Activated CD4-positive, alpha-beta T cell treated with anti-CD3 and anti-CD28 coated beads for 36 hours (primary cell): ENCODE data around the gene PRDM15. TPM values are rescaled to one million over a fixed set of nuclear protein-coding genes. Genes with fewer than 3 reads are reported as not detected.

Source experiments
- ATAC-seq: fragments of 200-7000 bp; cut with Tn5 transposase; one replicate; pipeline ENCODE4 v1.10.0; 2021; ENCODE audit warnings: mild to moderate bottlenecking, moderate library complexity
- CTCF ChIA-PET: fragments of 350-600 bp; sonication (Branson Sonifier 250); formaldehyde crosslinking; loops from one replicate; lab custom pipeline; 2021; ENCODE audit warnings: antibody characterized with exemption; lab: Charles Lee
- POLR2A ChIA-PET: fragments of 350-600 bp; sonication (Branson Sonifier 250); formaldehyde crosslinking; loops from one replicate; lab custom pipeline; 2021; ENCODE audit warnings: antibody characterized with exemption, inconsistent platforms; lab: Charles Lee
- DNase-seq: peaks from one replicate; pipeline ENCODE4 v3.0.0-alpha.2; 2020
- H3K27ac Mint-ChIP-seq: one replicate; pipeline ENCODE4 v1.8.0; 2021; ENCODE audit warnings: mixed read lengths
- H3K27me3 Mint-ChIP-seq: one replicate; pipeline ENCODE4 v1.8.0; 2021; ENCODE audit warnings: mixed read lengths
- H3K36me3 Mint-ChIP-seq: one replicate; pipeline ENCODE4 v1.8.0; 2021; ENCODE audit warnings: low read depth, mixed read lengths
- H3K4me1 Mint-ChIP-seq: one replicate; pipeline ENCODE4 v1.8.0; 2021; ENCODE audit warnings: mixed read lengths
- H3K4me3 Mint-ChIP-seq: one replicate; pipeline ENCODE4 v1.8.0; 2021; ENCODE audit warnings: mild to moderate bottlenecking, moderate library complexity, mixed read lengths
- H3K9me3 Mint-ChIP-seq: one replicate; pipeline ENCODE4 v1.8.0; 2021; ENCODE audit warnings: low read depth, mixed read lengths
- intact Hi-C, 2 experiments: fragments of 100-400 bp; cut with DNase I in 1 of 2; cut with micrococcal nuclease in 1 of 2; formaldehyde crosslinking; loops; one replicate each; pipeline versions ENCODE4 v1.14.2 to v1.15.1; 2022 to 2024; cut with DNase I, micrococcal nuclease
- total RNA-seq, 2 experiments: library from RNA; stranded (reverse); gene quantifications; one replicate each; pipeline ENCODE4 v1.2.3, GENCODE V29; 2021

The PRDM15 gene
- total RNA-seq, 2 experiments from 2014 or later = 11.8 to 13.0 TPM

GRCh38 chr21:41861987-41862386 lies 17.2 kb downstream of the PRDM15 start:
- Mint-ChIP-seq H3K27ac (no peak overlapping the region), H3K4me1 (peaks cover 25% of the 10 kb centered on the region), H3K9me3 (no peaks in the 10 kb centered on the region), H3K36me3 (peaks cover 9% of the 10 kb centered on the region), H3K4me3 (no peak overlapping the region), H3K27me3 (no peaks in the 10 kb centered on the region)
- DNase-seq = no peak
- ATAC-seq = no peak
- POLR2A ChIA-PET = no interaction called here
- CTCF ChIA-PET = interaction anchor here (0.6 to 1.4 kb wide), 2 partner anchors 222 to 246 kb away, joined by 3 read pairs; no protein-coding TSS in a partner anchor
- intact Hi-C loops = no loop called here

- peaks cover 15% of the 10 kb centered on the region for H3K36me3 Mint-ChIP-seq
- ChIA-PET CTCF (interaction anchor here (1.4 kb wide), 1 partner anchor 247 kb away, joined by 3 read pairs; no protein-coding TSS in a partner anchor), POLR2A (no interaction called here)
- H3K4me1 Mint-ChIP-seq = peaks cover 22% of the 10 kb centered on the region
- no peak for ATAC-seq
- no peak overlapping the region for H3K4me3 Mint-ChIP-seq
- H3K27me3 Mint-ChIP-seq = no peaks in the 10 kb centered on the region
- DNase-seq = no peak
- intact Hi-C loops = no loop called here
- H3K9me3 Mint-ChIP-seq = no peaks in the 10 kb centered on the region
- no peak overlapping the region for H3K27ac Mint-ChIP-seq
Observed at GRCh38 chr21:41861255-41861654, 17.9 kb downstream of the PRDM15 start.

DNA sequence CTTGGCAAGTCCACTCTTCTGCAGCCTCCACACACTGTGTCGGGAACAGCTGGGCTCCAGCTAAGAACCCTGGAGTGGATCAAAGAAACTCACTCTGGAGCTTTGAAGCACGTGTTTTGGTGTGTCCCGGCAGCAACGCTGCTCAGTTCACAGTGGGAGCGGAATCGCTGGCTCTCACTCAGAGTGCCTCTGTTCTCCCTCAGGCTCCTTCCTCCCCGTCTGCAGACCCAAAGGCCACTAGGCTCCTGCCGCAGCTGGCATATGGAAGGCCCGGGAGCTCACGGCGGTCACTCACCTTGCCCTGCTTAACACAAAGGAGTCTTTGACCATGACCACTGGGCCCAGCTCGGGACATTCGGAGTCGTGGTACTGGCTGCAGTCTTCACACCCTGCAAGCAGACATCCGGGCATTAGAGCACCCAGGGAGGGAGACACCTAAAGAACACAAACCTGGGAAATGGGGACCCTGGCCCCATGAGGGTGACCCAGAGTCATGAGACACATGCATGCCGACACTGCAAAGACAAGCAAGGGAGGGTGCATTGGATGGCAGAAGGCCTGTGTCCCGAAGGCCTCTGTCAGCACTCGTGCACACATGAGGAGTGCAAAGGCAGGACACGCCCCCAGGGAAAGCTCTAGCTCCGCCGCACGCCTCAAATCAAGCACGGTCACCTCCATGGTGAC lies 19.7 kb downstream of the PRDM15 start:
- DNase-seq (no peak), ATAC-seq (no peak)
- no peak overlapping the region for H3K27ac Mint-ChIP-seq
- no peak overlapping the region for H3K4me3 Mint-ChIP-seq
- no peaks in the 10 kb centered on the region for H3K9me3 Mint-ChIP-seq
- intact Hi-C loops = no loop called here
- peaks cover 20% of the 10 kb centered on the region for H3K36me3 Mint-ChIP-seq
- ChIA-PET POLR2A (no interaction called here), CTCF (no interaction called here)
- peaks cover 11% of the 10 kb centered on the region for H3K4me1 Mint-ChIP-seq
- no peaks in the 10 kb centered on the region for H3K27me3 Mint-ChIP-seq

DNA sequence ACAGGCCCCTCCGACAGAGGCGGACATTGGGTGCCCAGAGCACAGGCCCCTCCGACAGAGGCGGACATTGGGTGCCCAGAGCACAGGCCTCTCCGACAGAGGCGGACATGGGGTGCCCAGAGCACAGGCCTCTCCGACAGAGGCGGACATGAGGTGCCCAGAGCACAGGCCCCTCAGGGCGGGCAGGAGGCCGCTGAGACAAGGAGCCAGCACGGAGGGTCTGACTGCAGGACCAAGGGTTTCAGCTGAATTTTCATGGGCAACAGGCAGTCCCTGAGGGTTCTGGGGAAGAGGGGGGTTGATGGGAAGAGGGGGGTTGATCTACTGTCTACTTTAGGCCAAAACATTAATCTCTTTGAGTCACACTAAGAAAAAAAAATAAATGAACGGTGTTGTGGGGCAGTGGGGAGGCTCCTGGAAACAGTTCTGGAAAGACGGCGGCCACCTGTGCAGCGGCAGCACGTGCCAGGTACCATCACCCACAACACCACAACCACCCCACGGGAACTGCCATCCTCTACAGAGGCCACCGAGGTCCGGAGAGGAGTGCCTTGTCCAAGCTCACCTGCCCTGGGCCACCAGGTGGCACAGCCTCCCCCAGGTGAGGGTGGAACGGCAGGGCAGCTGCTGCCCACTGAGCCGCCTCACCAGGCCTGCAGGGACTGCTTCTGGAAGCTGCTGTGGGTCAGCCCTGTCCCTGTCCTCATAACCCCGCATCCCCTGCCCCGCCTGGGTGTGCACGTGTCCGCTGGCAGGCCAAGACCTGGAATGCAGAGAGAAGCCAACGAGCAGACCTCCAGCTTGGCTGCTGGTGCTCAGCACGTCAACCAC lies 20.5 kb downstream of the PRDM15 start:
- no peaks in the 10 kb centered on the region for H3K27me3 Mint-ChIP-seq
- ChIA-PET CTCF (no interaction called here), POLR2A (no interaction called here)
- no peaks in the 10 kb centered on the region for H3K9me3 Mint-ChIP-seq
- peaks cover 28% of the 10 kb centered on the region for H3K36me3 Mint-ChIP-seq
- DNase-seq (no peak), ATAC-seq (no peak)
- H3K27ac Mint-ChIP-seq = no peak overlapping the region
- H3K4me3 Mint-ChIP-seq = no peak overlapping the region
- peaks cover 8% of the 10 kb centered on the region for H3K4me1 Mint-ChIP-seq
- intact Hi-C loops = no loop called here

DNA sequence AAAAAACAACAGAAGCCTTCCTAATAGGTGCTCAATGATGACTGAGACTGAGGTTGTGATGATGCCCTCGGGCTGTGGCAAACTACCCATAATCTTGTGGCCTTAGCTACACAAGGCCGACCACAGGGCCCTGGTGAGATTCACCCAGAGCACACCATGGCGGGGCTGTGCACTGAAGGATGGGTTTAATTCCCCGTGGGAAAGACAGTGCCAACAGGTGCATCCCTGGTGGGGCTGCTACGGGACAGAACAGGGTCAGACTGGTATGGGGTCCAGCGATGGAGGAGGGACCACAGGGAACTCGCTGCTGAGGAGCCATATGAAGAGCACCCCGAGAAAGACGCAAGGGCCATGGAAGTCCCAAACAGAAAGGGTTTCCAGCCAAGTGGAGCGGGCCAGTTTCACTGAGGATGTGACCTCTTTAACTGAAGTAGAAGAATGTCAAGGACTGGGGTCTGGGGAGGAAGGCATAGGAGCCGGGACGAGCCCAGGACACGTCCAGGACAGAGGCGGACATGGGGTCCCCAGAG lies 21.3 kb downstream of the PRDM15 start:
- DNase-seq (no peak), ATAC-seq (no peak)
- intact Hi-C loops = no loop called here
- no peaks in the 10 kb centered on the region for H3K9me3 Mint-ChIP-seq
- H3K4me3 Mint-ChIP-seq = no peak overlapping the region
- H3K27ac Mint-ChIP-seq = no peak overlapping the region
- peaks cover 3% of the 10 kb centered on the region for H3K4me1 Mint-ChIP-seq
- H3K36me3 Mint-ChIP-seq = peaks cover 31% of the 10 kb centered on the region
- H3K27me3 Mint-ChIP-seq = no peaks in the 10 kb centered on the region
- ChIA-PET CTCF (no interaction called here), POLR2A (no interaction called here)

DNA sequence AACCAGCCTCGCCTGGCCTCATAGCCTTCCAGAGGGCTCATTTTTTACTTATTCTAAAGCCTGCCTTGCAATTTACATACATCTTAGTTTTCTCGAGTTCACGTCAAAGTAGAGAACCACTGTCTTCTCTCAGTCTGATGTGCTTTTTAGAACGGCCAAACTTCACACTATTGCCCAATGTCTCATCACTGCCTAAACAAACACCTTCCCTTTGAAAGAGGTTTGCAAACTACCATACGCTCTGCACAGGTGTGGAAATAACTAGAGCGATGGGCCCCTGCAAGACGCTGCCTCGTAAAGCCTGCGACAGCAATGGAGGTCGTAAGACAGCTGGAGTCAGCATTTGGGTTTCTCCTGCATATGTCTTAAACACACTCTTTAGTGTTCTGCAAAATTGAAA lies 22.6 kb downstream of the PRDM15 start:
- Mint-ChIP-seq H3K4me3 (no peak overlapping the region), H3K9me3 (no peaks in the 10 kb centered on the region), H3K27me3 (no peaks in the 10 kb centered on the region), H3K27ac (no peak overlapping the region), H3K36me3 (peaks cover 35% of the 10 kb centered on the region), H3K4me1 (peaks cover 2% of the 10 kb centered on the region)
- POLR2A ChIA-PET = interaction anchor here (0.5 kb wide), 1 partner anchor 16 kb away, joined by 3 read pairs; no protein-coding TSS in a partner anchor
- no peak for DNase-seq
- intact Hi-C loops = no loop called here
- CTCF ChIA-PET = interaction anchor here (1.0 kb wide), 1 partner anchor 40 kb away, joined by 4 read pairs; no protein-coding TSS in a partner anchor
- no peak for ATAC-seq

DNA sequence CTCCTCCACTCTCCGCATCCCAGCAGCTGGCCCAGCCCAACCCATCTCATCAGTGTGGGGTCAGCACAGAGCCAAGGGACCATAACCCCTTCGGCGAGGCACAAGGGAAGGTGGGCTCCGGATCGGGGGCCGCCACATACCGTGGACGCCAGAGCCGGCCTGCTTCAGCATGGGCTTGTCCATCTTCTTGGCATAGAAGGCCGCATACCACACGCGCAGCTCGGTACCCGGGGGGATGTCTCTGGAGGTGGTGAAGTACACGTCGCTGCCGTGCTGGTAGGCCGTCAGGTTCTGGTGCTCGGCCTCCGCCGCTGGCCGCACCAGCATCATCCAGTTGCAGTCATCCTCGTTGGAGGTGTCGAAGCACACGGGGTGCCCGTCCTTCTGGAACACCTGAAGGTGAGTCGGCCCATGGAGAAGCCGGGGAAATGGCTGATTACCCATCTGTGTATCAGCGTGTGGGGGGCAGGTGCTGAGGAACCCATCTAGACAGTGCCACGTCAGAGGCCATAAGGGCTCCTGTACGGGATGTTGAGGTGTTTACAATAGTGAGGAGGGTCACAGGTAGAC lies 24.6 kb downstream of the PRDM15 start:
- no peak for ATAC-seq
- no peaks in the 10 kb centered on the region for H3K9me3 Mint-ChIP-seq
- POLR2A ChIA-PET = no interaction called here
- no peaks in the 10 kb centered on the region for H3K27me3 Mint-ChIP-seq
- H3K4me1 Mint-ChIP-seq = no peaks in the 10 kb centered on the region
- no peak overlapping the region for H3K4me3 Mint-ChIP-seq
- intact Hi-C loops = no loop called here
- H3K27ac Mint-ChIP-seq = no peak overlapping the region
- CTCF ChIA-PET = no interaction called here
- no peak for DNase-seq
- H3K36me3 Mint-ChIP-seq = peaks cover 40% of the 10 kb centered on the region

GRCh38 chr21:41852929-41853320 lies 26.2 kb downstream of the PRDM15 start:
- no peak for DNase-seq
- no peaks in the 10 kb centered on the region for H3K9me3 Mint-ChIP-seq
- ChIA-PET CTCF (no interaction called here), POLR2A (no interaction called here)
- H3K4me1 Mint-ChIP-seq = no peaks in the 10 kb centered on the region
- ATAC-seq = no peak
- H3K4me3 Mint-ChIP-seq = no peak overlapping the region
- H3K36me3 Mint-ChIP-seq = peaks cover 38% of the 10 kb centered on the region
- H3K27ac Mint-ChIP-seq = no peak overlapping the region
- intact Hi-C loops = no loop called here
- no peaks in the 10 kb centered on the region for H3K27me3 Mint-ChIP-seq

GRCh38 chr21:41852151-41852928 lies 26.8 kb downstream of the PRDM15 start:
- Mint-ChIP-seq H3K36me3 (peaks cover 35% of the 10 kb centered on the region), H3K27ac (no peak overlapping the region), H3K4me1 (no peaks in the 10 kb centered on the region), H3K27me3 (no peaks in the 10 kb centered on the region), H3K4me3 (no peak overlapping the region), H3K9me3 (no peaks in the 10 kb centered on the region)
- intact Hi-C loops = no loop called here
- no peak for ATAC-seq
- DNase-seq = no peak
- ChIA-PET POLR2A (no interaction called here), CTCF (interaction anchor here (1.0 kb wide), 1 partner anchor 36 kb away, joined by 3 read pairs; no protein-coding TSS in a partner anchor)

GRCh38 chr21:41851090-41851790 lies 27.9 kb downstream of the PRDM15 start:
- ChIA-PET POLR2A (no interaction called here), CTCF (interaction anchor here (1.0 kb wide), 1 partner anchor 35 kb away, joined by 3 read pairs; no protein-coding TSS in a partner anchor)
- Mint-ChIP-seq H3K9me3 (no peaks in the 10 kb centered on the region), H3K4me1 (no peaks in the 10 kb centered on the region), H3K36me3 (peaks cover 26% of the 10 kb centered on the region), H3K27ac (no peak overlapping the region), H3K4me3 (no peak overlapping the region), H3K27me3 (no peaks in the 10 kb centered on the region)
- intact Hi-C loops = no loop called here
- DNase-seq (no peak), ATAC-seq (no peak)
